ENCODE results near the gene SLC9A9. TPM values are rescaled to one million over a fixed set of nuclear protein-coding genes. Genes with fewer than 3 reads are reported as not detected.

SLC9A9 gene
- total RNA-seq, 1 donor from 2014 or later: 4.9 TPM

DNA sequence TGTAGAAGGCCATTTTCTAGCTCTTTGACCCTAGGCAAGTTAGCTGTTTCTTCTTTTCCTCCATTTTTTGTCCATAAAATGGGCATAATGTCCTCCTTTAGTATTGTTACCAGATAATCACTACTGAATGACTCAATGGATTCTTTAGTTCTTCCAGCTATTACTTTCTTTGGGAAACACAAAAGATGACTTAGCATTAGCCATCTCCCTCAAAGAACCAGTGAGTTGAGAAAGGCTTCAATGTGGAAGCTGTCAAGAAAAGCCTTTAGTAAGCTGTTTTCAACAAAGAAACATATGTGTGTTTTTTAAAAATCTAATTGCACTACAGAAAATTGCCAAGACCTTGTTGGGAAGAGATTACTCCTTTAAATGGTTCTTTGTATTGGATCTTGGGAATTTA, 135.7 kb downstream of the SLC9A9 start:
- DNase-seq: no peak

DNA sequence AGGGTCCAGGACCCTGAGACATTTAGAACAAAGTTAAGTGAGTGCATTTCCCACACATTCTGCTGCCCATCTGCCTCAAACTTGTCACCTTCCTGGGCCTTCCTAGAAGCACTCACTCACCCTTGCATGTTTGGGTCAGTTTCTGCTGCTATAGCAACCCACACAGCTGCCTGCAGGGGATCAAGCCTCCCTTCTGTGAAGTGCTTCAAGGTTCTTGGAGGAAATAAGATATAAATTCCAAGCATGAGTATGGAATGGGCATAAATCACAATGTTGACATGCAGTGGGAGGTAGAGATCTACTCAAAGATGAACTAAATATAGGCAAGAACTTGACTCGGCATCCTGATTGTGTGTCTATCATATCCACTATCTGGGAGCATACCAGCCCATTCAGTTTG, 140.4 kb downstream of the SLC9A9 start:
- H3K27ac ChIP-seq (replicated peaks): no peak overlapping the region
- no peak overlapping the region for H3K4me3 ChIP-seq
- TF ChIP-seq, protein P1, sequence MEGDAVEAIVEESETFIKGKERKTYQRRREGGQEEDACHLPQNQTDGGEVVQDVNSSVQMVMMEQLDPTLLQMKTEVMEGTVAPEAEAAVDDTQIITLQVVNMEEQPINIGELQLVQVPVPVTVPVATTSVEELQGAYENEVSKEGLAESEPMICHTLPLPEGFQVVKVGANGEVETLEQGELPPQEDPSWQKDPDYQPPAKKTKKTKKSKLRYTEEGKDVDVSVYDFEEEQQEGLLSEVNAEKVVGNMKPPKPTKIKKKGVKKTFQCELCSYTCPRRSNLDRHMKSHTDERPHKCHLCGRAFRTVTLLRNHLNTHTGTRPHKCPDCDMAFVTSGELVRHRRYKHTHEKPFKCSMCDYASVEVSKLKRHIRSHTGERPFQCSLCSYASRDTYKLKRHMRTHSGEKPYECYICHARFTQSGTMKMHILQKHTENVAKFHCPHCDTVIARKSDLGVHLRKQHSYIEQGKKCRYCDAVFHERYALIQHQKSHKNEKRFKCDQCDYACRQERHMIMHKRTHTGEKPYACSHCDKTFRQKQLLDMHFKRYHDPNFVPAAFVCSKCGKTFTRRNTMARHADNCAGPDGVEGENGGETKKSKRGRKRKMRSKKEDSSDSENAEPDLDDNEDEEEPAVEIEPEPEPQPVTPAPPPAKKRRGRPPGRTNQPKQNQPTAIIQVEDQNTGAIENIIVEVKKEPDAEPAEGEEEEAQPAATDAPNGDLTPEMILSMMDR (IDR thresholded peaks at IDR 0.05; ENCODE audit: borderline replicate concordance): no peak
- no peaks in the 10 kb centered on the region for H3K36me3 ChIP-seq
- no peaks in the 10 kb centered on the region for H3K4me1 ChIP-seq
- H3K9me3 ChIP-seq (replicated peaks): no peaks in the 10 kb centered on the region
- H3K27me3 ChIP-seq (ENCODE audit: low read depth): no peaks in the 10 kb centered on the region
- no peak for DNase-seq
- intact Hi-C loops (cut with micrococcal nuclease): no loop called here

More for the DNA sequence above, 135.7 kb downstream of the SLC9A9 start:
- no peaks in the 10 kb centered on the region for H3K4me1 ChIP-seq
- no peaks in the 10 kb centered on the region for H3K9me3 ChIP-seq (replicated peaks)
- no peaks in the 10 kb centered on the region for H3K36me3 ChIP-seq
- TF ChIP-seq, protein P1 (IDR thresholded peaks at IDR 0.05; ENCODE audit: borderline replicate concordance): no peak
- intact Hi-C loops (cut with micrococcal nuclease): no loop called here
- no peak overlapping the region for H3K4me3 ChIP-seq
- no peaks in the 10 kb centered on the region for H3K27me3 ChIP-seq (ENCODE audit: low read depth)
- H3K27ac ChIP-seq (replicated peaks): no peak overlapping the region

DNA sequence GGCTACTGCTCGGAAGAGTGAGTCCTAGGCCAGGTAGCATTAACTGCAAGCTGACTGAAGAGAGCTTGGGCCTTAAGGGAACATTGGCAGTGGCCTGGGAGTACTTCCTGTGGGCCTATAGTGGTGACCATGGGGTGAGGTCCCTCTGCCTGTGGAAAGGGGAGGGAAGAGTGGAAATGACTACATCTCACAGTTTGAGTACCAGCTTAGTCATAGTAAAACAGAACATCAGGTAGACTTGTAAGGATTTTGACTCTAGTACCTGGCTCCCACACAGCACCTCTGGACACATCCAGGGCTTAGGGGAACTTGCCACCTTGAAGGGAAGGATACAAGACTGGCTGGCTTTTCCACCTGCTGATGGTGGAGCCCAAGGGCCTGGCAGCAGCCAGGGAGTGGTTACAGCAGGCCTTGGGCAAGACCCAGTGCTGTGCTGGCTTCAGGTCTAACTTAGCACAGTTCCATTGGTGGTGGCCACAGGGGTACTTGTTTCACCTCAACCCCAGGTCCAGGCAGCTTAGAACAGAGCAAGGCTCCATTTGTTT, 147.8 kb downstream of the SLC9A9 start:
- intact Hi-C loops (cut with micrococcal nuclease): no loop called here
- no peak for DNase-seq
- Histone ChIP-seq H3K27me3 (ENCODE audit: low read depth) (no peaks in the 10 kb centered on the region), H3K27ac (replicated peaks) (no peak overlapping the region), H3K9me3 (replicated peaks) (no peaks in the 10 kb centered on the region), H3K4me3 (no peak overlapping the region), H3K4me1 (no peaks in the 10 kb centered on the region), H3K36me3 (no peaks in the 10 kb centered on the region)
- TF ChIP-seq, protein P1 (IDR thresholded peaks at IDR 0.05; ENCODE audit: borderline replicate concordance): no peak

DNA sequence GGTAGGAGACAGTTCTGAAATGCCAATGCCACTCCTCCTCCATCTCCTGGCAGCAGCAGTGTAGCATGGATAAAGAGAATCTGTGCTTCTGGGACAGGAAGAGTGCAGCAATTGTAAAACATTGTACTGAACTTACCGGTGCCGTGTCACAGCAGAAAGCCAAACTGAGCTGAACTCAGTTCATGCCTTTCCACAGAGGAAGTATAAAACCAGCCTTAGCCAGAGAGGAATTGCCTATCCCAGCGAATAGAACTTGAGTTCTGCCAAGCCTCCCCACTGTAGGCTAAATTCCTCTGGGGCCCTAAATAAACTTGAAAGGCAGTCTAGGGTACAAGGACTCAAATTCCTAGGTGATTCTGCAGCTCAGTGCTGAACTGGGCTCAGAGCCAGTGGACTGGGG, 148.8 kb downstream of the SLC9A9 start:
- TF ChIP-seq, protein P1 (IDR thresholded peaks at IDR 0.05; ENCODE audit: borderline replicate concordance): no peak
- Histone ChIP-seq H3K27ac (replicated peaks) (no peak overlapping the region), H3K36me3 (no peaks in the 10 kb centered on the region), H3K27me3 (ENCODE audit: low read depth) (no peaks in the 10 kb centered on the region), H3K4me3 (no peak overlapping the region), H3K9me3 (replicated peaks) (no peaks in the 10 kb centered on the region), H3K4me1 (no peaks in the 10 kb centered on the region)
- no peak for DNase-seq
- intact Hi-C loops (cut with micrococcal nuclease): no loop called here

DNA sequence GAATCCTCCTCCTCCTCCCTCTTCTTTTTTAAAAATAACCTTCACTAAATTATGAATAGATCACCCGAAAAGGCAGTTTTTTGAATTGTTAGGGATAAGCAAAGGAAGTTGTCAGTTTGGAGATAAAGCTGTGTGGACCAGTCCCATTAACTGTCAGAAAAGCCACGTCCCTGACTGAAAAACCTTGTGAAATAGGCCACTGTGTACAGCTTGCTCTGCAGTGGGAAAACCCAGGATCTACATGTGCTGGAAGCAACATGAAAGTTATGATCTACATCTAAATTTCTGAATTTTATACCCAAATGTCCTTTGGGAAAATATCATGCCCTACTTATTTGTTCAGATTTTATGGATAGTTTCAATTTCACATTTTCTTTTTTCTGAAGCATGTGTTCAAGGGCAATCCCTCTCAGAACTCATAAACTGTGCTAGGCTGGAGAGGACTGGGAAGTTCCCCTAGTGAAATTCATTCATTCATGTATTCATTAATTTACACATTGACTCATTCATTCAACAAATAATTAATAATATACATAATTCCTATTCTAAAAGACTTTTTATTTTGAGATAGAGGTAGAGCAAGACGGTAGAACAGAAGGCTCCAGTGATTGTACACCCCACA, 149.5 kb downstream of the SLC9A9 start:
- no peak overlapping the region for H3K4me3 ChIP-seq
- H3K27ac ChIP-seq (replicated peaks): no peak overlapping the region
- no peak for DNase-seq
- intact Hi-C loops (cut with micrococcal nuclease): no loop called here
- TF ChIP-seq, protein P1 (IDR thresholded peaks at IDR 0.05; ENCODE audit: borderline replicate concordance): no peak
- no peaks in the 10 kb centered on the region for H3K36me3 ChIP-seq
- no peaks in the 10 kb centered on the region for H3K4me1 ChIP-seq
- no peaks in the 10 kb centered on the region for H3K9me3 ChIP-seq (replicated peaks)
- H3K27me3 ChIP-seq (ENCODE audit: low read depth): no peaks in the 10 kb centered on the region

All from left ventricle myocardium inferior (tissue), 1 donor.